ENCODE results near the gene ELANE. TPM values are rescaled to one million over a fixed set of nuclear protein-coding genes. Genes with fewer than 3 reads are reported as not detected.

Gene ELANE
- total and polyA plus RNA-seq, 4 donors: 0.17 to 37.4 (median 1.8) TPM

DNA sequence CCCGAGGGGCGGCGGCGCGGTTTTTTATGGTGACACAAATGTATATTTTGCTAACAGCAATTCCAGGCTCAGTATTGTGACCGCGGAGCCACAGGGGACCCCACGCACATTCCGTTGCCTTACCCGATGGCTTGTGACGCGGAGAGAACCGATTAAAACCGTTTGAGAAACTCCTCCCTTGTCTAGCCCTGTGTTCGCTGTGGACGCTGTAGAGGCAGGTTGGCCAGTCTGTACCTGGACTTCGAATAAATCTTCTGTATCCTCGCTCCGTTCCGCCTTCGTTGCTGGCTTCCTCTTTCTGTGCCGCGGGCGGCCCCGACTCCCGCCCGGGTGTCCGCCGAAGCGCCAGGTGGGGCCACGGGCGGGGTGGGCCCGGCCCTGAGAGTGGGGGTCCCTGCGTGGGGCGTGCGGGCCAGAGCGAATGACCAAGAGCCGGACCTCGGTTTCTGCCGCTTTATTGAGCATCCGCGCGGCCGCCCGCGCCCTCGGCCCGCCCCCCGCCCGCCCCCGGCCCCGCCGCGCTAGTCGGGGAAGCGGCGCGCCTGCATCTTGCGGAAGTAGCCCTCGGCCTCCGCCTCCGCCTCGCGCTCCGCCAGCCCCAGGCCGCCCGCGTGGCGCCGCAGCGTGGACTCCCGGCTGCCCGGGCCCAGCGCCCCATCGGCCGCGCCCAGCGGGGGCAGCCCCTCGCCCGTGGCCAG lies 39.9 kb upstream of the ELANE start:
- WGBS: 93% methylated on average over 80 of the region's 80 CpGs
- Histone ChIP-seq H3K9me3 (ENCODE audit: control insufficient read depth in 4 of 4, low read length in 3 of 4) (no peaks in the 10 kb centered on the region), H3K36me3 (ENCODE audit: control insufficient read depth in 4 of 4, insufficient read depth in 3 of 4, low read depth in 1 of 4, low read length in 3 of 4) (peaks cover 24 to 41% (median 33%) of the 10 kb centered on the region in 4 donors), H3K27me3 (ENCODE audit: control insufficient read depth in 4 of 4, insufficient read depth in 4 of 4, low read length in 3 of 4) (no peaks in the 10 kb centered on the region), H3K9ac (ENCODE audit: low read depth in 1 of 2, low read length in 2 of 2) (no peak overlapping the region), H3K27ac (ENCODE audit: low read depth in 1 of 2, low read length in 2 of 2) (no peak overlapping the region), H3K4me1 (ENCODE audit: control insufficient read depth in 4 of 4, insufficient read depth in 4 of 4, low read length in 3 of 4) (no peaks in the 10 kb centered on the region), H3K4me3 (ENCODE audit: low read depth in 1 of 3, low read length in 3 of 3) (no peak overlapping the region)
- no peak for DNase-seq (ENCODE audit: low spot score)
- TF ChIP-seq FOXA2 (IDR thresholded peaks at IDR 0.05) (no peak), HNF4G (IDR thresholded peaks at IDR 0.05) (no peak), NR2F2 (IDR thresholded peaks at IDR 0.05) (no peak), SP1 (IDR thresholded peaks at IDR 0.05) (no peak), RAD21 (IDR thresholded peaks at IDR 0.05) (no peak), FOXA1 (IDR thresholded peaks at IDR 0.05) (no peak), HNF4A (conservative IDR thresholded peaks at IDR 0.05) (no peak), ATF3 (IDR thresholded peaks at IDR 0.05) (no peak), EGR1 (IDR thresholded peaks at IDR 0.05; ENCODE audit: low read depth in 2 of 2) (no peak), TAF1 (conservative IDR thresholded peaks at IDR 0.05) (no peak), ZBTB33 (IDR thresholded peaks at IDR 0.05) (no peak), MAX (IDR thresholded peaks at IDR 0.05) (no peak), RXRA (IDR thresholded peaks at IDR 0.05) (no peak), YY1 (IDR thresholded peaks at IDR 0.05) (no peak), GABPA (IDR thresholded peaks at IDR 0.05 in 1 of 2, conservative IDR thresholded peaks at IDR 0.05 in 1 of 2) (no peak), JUND (IDR thresholded peaks at IDR 0.05) (no peak)
- TF ChIP-seq, protein P1, sequence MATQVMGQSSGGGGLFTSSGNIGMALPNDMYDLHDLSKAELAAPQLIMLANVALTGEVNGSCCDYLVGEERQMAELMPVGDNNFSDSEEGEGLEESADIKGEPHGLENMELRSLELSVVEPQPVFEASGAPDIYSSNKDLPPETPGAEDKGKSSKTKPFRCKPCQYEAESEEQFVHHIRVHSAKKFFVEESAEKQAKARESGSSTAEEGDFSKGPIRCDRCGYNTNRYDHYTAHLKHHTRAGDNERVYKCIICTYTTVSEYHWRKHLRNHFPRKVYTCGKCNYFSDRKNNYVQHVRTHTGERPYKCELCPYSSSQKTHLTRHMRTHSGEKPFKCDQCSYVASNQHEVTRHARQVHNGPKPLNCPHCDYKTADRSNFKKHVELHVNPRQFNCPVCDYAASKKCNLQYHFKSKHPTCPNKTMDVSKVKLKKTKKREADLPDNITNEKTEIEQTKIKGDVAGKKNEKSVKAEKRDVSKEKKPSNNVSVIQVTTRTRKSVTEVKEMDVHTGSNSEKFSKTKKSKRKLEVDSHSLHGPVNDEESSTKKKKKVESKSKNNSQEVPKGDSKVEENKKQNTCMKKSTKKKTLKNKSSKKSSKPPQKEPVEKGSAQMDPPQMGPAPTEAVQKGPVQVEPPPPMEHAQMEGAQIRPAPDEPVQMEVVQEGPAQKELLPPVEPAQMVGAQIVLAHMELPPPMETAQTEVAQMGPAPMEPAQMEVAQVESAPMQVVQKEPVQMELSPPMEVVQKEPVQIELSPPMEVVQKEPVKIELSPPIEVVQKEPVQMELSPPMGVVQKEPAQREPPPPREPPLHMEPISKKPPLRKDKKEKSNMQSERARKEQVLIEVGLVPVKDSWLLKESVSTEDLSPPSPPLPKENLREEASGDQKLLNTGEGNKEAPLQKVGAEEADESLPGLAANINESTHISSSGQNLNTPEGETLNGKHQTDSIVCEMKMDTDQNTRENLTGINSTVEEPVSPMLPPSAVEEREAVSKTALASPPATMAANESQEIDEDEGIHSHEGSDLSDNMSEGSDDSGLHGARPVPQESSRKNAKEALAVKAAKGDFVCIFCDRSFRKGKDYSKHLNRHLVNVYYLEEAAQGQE (IDR thresholded peaks at IDR 0.05): no peak
- TF ChIP-seq, protein P2, sequence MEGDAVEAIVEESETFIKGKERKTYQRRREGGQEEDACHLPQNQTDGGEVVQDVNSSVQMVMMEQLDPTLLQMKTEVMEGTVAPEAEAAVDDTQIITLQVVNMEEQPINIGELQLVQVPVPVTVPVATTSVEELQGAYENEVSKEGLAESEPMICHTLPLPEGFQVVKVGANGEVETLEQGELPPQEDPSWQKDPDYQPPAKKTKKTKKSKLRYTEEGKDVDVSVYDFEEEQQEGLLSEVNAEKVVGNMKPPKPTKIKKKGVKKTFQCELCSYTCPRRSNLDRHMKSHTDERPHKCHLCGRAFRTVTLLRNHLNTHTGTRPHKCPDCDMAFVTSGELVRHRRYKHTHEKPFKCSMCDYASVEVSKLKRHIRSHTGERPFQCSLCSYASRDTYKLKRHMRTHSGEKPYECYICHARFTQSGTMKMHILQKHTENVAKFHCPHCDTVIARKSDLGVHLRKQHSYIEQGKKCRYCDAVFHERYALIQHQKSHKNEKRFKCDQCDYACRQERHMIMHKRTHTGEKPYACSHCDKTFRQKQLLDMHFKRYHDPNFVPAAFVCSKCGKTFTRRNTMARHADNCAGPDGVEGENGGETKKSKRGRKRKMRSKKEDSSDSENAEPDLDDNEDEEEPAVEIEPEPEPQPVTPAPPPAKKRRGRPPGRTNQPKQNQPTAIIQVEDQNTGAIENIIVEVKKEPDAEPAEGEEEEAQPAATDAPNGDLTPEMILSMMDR (IDR thresholded peaks at IDR 0.05; ENCODE audit: low read depth, low read length, missing input control): no peak
